Thoracic aorta (tissue), 2 donors: ENCODE results near the gene TLR9. TPM values are rescaled to one million over a fixed set of nuclear protein-coding genes. Genes with fewer than 3 reads are reported as not detected.

Experiments used
- ATAC-seq: fragments of 150-250 bp; one replicate; pipeline ENCODE4 v1.8.0; 2017; ENCODE audit warnings: low read depth; ENCODE audit not compliant: insufficient number of reproducible peaks, low FRiP score
- DNase-seq: peaks from one replicate; pipeline ENCODE4 v3.0.0-alpha.2; 2020; ENCODE audit warnings: low spot score
- H3K27ac ChIP-seq, 2 donors: fragments of 200-600 bp; sonication (generic); 1 replicate in 1 of 2; 2 replicates in 1 of 2; pipeline ENCODE4 v1.5.1; 2016; ENCODE audit warnings: mild to moderate bottlenecking in 2 of 2, moderate library complexity in 2 of 2
- H3K27me3 ChIP-seq: fragments of 200-600 bp; sonication (generic); replicated peaks from 2 replicates; pipeline ENCODE4 v1.6.0; 2016; ENCODE audit warnings: mild to moderate bottlenecking; ENCODE audit not compliant: insufficient read depth
- H3K36me3 ChIP-seq: fragments of 200-600 bp; sonication (generic); one replicate; pipeline ENCODE4 v1.5.1; 2016
- H3K4me1 ChIP-seq, 2 donors: fragments of 200-600 bp; sonication (generic); 1 replicate in 1 of 2; 2 replicates in 1 of 2; pipeline versions ENCODE4 v1.5.1 to v1.6.0; 2016; ENCODE audit warnings: low read depth in 2 of 2, mild to moderate bottlenecking in 1 of 2; ENCODE audit not compliant: control insufficient read depth in 1 of 2
- H3K4me3 ChIP-seq: fragments of 200-600 bp; sonication (generic); 2 replicates; pipeline ENCODE4 v1.5.1; 2016; ENCODE audit warnings: mild to moderate bottlenecking
- H3K9me3 ChIP-seq: fragments of 200-600 bp; sonication (generic); 2 replicates; pipeline ENCODE4 v1.5.1; 2016
- CTCF ChIP-seq: fragments of 200-600 bp; sonication (generic); IDR thresholded peaks from one replicate; pipeline ENCODE4 v1.5.1; 2019; ENCODE audit warnings: antibody characterized with exemption
- total RNA-seq, 2 donors: library from RNA; depleted of rRNA; stranded (reverse); fragments of >200 nt; gene quantifications; one replicate each; pipeline versions ENCODE4 v1.1.0 to v1.2.3, GENCODE V29; 2016

The TLR9 gene
- total RNA-seq, 2 donors from 2014 or later: not detected

- Histone ChIP-seq H3K4me3 (no peak overlapping the region), H3K4me1 (peaks cover 5 to 17% of the 10 kb centered on the region in 2 donors), H3K9me3 (no peaks in the 10 kb centered on the region), H3K36me3 (no peaks in the 10 kb centered on the region), H3K27ac (no peak overlapping the region), H3K27me3 (no peaks in the 10 kb centered on the region)
- no peak for TF ChIP-seq CTCF
- no peak for DNase-seq
- ATAC-seq: no peak
These were observed 39.6 kb downstream of the TLR9 start for GRCh38 chr3:52185837-52186236.

- Histone ChIP-seq H3K4me1 (peaks cover 0 to 12% of the 10 kb centered on the region in 2 donors), H3K36me3 (no peaks in the 10 kb centered on the region), H3K4me3 (no peak overlapping the region), H3K27me3 (no peaks in the 10 kb centered on the region), H3K27ac (no peak overlapping the region), H3K9me3 (no peaks in the 10 kb centered on the region)
- DNase-seq: no peak
- no peak for ATAC-seq
- TF ChIP-seq CTCF: no peak
These were observed 40.1 kb downstream of the TLR9 start for GRCh38 chr3:52185311-52185710.

GRCh38 chr3:52184690-52185089, 40.8 kb downstream of the TLR9 start:
- H3K36me3 ChIP-seq: no peaks in the 10 kb centered on the region
- no peak overlapping the region for H3K27ac ChIP-seq
- no peak for TF ChIP-seq CTCF
- no peak for ATAC-seq
- H3K4me1 ChIP-seq: peaks cover 0 to 6% of the 10 kb centered on the region in 2 donors
- H3K4me3 ChIP-seq: no peak overlapping the region
- DNase-seq: no peak
- no peaks in the 10 kb centered on the region for H3K9me3 ChIP-seq
- no peaks in the 10 kb centered on the region for H3K27me3 ChIP-seq

- no peaks in the 10 kb centered on the region for H3K36me3 ChIP-seq
- no peaks in the 10 kb centered on the region for H3K4me1 ChIP-seq
- no peaks in the 10 kb centered on the region for H3K9me3 ChIP-seq
- H3K27ac ChIP-seq: no peak overlapping the region
- no peaks in the 10 kb centered on the region for H3K27me3 ChIP-seq
- TF ChIP-seq CTCF: no peak
- H3K4me3 ChIP-seq: no peak overlapping the region
- DNase-seq (no peak), ATAC-seq (no peak)
These were observed 41.5 kb downstream of the TLR9 start for GRCh38 chr3:52183786-52184445.

GRCh38 chr3:52182691-52183090, 42.8 kb downstream of the TLR9 start:
- H3K27ac ChIP-seq: no peak overlapping the region
- no peaks in the 10 kb centered on the region for H3K27me3 ChIP-seq
- no peaks in the 10 kb centered on the region for H3K9me3 ChIP-seq
- no peaks in the 10 kb centered on the region for H3K36me3 ChIP-seq
- no peak for TF ChIP-seq CTCF
- no peak overlapping the region for H3K4me3 ChIP-seq
- DNase-seq: no peak
- no peaks in the 10 kb centered on the region for H3K4me1 ChIP-seq
- no peak for ATAC-seq
